SJCRH30 (cell line): ENCODE results near the gene KHDRBS2. TPM values are rescaled to one million over a fixed set of nuclear protein-coding genes. Genes with fewer than 3 reads are reported as not detected.

Experiments
- DNase-seq, 2 experiments: peaks; one replicate each; pipeline ENCODE4 v3.0.0-alpha.2; 2015 to 2020
- H3K27ac ChIP-seq: fragments of 250-450 bp; sonication (Bioruptor Pico); 2 replicates; pipeline ENCODE4 v1.5.1; 2020; ENCODE audit warnings: mild to moderate bottlenecking, moderate library complexity
- H3K27me3 ChIP-seq: fragments of 250-450 bp; sonication (Bioruptor Pico); 2 replicates; pipeline ENCODE4 v1.5.1; 2020; ENCODE audit warnings: mild to moderate bottlenecking, moderate library complexity
- H3K36me3 ChIP-seq: fragments of 250-450 bp; sonication (Bioruptor Pico); 2 replicates; pipeline ENCODE4 v1.5.1; 2020; ENCODE audit warnings: mild to moderate bottlenecking, moderate library complexity
- H3K4me1 ChIP-seq: fragments of 250-450 bp; sonication (Bioruptor Pico); 2 replicates; pipeline ENCODE4 v1.5.1; 2020; ENCODE audit warnings: mild to moderate bottlenecking, moderate library complexity
- H3K4me3 ChIP-seq: fragments of 250-450 bp; sonication (Bioruptor Pico); 2 replicates; pipeline ENCODE4 v1.5.1; 2020; ENCODE audit warnings: mild to moderate bottlenecking, moderate library complexity
- H3K9me3 ChIP-seq: fragments of 250-450 bp; sonication (Bioruptor Pico); replicated peaks from 2 replicates; pipeline ENCODE4 v1.5.1; 2020; ENCODE audit warnings: mild to moderate bottlenecking, moderate library complexity
- total RNA-seq: library from RNA; depleted of rRNA; stranded (reverse); fragments of >200 nt; shearing (Covaris generic); gene quantifications from 2 replicates; pipeline ENCODE4 v1.2.3, GENCODE V29; 2014

Gene KHDRBS2
- total RNA-seq, 1 experiment from 2014 or later, result not detected

- Histone ChIP-seq H3K36me3 (no peaks in the 10 kb centered on the region), H3K4me3 (no peak overlapping the region), H3K27me3 (no peaks in the 10 kb centered on the region), H3K27ac (no peak overlapping the region), H3K4me1 (no peaks in the 10 kb centered on the region), H3K9me3 (no peaks in the 10 kb centered on the region)
- DNase-seq, result no peak
Observed at GRCh38 chr6:62129127-62129526, 156.9 kb downstream of the KHDRBS2 start.

- H3K27me3 ChIP-seq, result no peaks in the 10 kb centered on the region
- no peak overlapping the region for H3K27ac ChIP-seq
- no peak for DNase-seq
- H3K4me3 ChIP-seq, result no peak overlapping the region
- no peaks in the 10 kb centered on the region for H3K9me3 ChIP-seq
- H3K4me1 ChIP-seq, result no peaks in the 10 kb centered on the region
- no peaks in the 10 kb centered on the region for H3K36me3 ChIP-seq
Observed at GRCh38 chr6:62119401-62119800, 166.6 kb downstream of the KHDRBS2 start.

- Histone ChIP-seq H3K4me3 (no peak overlapping the region), H3K4me1 (no peaks in the 10 kb centered on the region), H3K27ac (no peak overlapping the region), H3K27me3 (no peaks in the 10 kb centered on the region), H3K9me3 (no peaks in the 10 kb centered on the region), H3K36me3 (no peaks in the 10 kb centered on the region)
- no peak for DNase-seq
Observed at GRCh38 chr6:62103186-62103859, 182.7 kb downstream of the KHDRBS2 start.

- Histone ChIP-seq H3K27me3 (no peaks in the 10 kb centered on the region), H3K4me3 (no peak overlapping the region), H3K9me3 (no peaks in the 10 kb centered on the region), H3K4me1 (no peaks in the 10 kb centered on the region), H3K27ac (no peak overlapping the region), H3K36me3 (no peaks in the 10 kb centered on the region)
- DNase-seq, result no peak
Observed at GRCh38 chr6:62102387-62102786, 183.6 kb downstream of the KHDRBS2 start.

GRCh38 chr6:62090442-62091229, 195.4 kb downstream of the KHDRBS2 start:
- H3K27me3 ChIP-seq, result no peaks in the 10 kb centered on the region

GRCh38 chr6:62089781-62090180, 196.2 kb downstream of the KHDRBS2 start:
- no peak overlapping the region for H3K4me3 ChIP-seq
- no peaks in the 10 kb centered on the region for H3K9me3 ChIP-seq
- no peak overlapping the region for H3K27ac ChIP-seq
- no peaks in the 10 kb centered on the region for H3K36me3 ChIP-seq
- no peaks in the 10 kb centered on the region for H3K27me3 ChIP-seq
- no peak for DNase-seq
- H3K4me1 ChIP-seq, result no peaks in the 10 kb centered on the region

More at GRCh38 chr6:62090442-62091229, 195.4 kb downstream of the KHDRBS2 start:
- H3K4me3 ChIP-seq, result no peak overlapping the region
- DNase-seq, result no peak
- H3K9me3 ChIP-seq, result no peaks in the 10 kb centered on the region
- no peaks in the 10 kb centered on the region for H3K4me1 ChIP-seq
- H3K27ac ChIP-seq, result no peak overlapping the region
- no peaks in the 10 kb centered on the region for H3K36me3 ChIP-seq

- Histone ChIP-seq H3K27ac (no peak overlapping the region), H3K27me3 (no peaks in the 10 kb centered on the region)
- DNase-seq, result no peak
Observed at GRCh38 chr6:62086047-62086446, 200.0 kb downstream of the KHDRBS2 start.

GRCh38 chr6:62075869-62076268, 210.2 kb downstream of the KHDRBS2 start:
- no peaks in the 10 kb centered on the region for H3K9me3 ChIP-seq
- H3K27me3 ChIP-seq, result no peaks in the 10 kb centered on the region
- no peaks in the 10 kb centered on the region for H3K4me1 ChIP-seq
- DNase-seq, result no peak
- no peak overlapping the region for H3K27ac ChIP-seq
- no peak overlapping the region for H3K4me3 ChIP-seq
- H3K36me3 ChIP-seq, result no peaks in the 10 kb centered on the region

More at GRCh38 chr6:62086047-62086446, 200.0 kb downstream of the KHDRBS2 start:
- Histone ChIP-seq H3K4me1 (no peaks in the 10 kb centered on the region), H3K4me3 (no peak overlapping the region), H3K9me3 (no peaks in the 10 kb centered on the region), H3K36me3 (no peaks in the 10 kb centered on the region)

GRCh38 chr6:62059901-62060300, 226.1 kb downstream of the KHDRBS2 start:
- no peaks in the 10 kb centered on the region for H3K27me3 ChIP-seq
- H3K4me1 ChIP-seq, result no peaks in the 10 kb centered on the region
- no peaks in the 10 kb centered on the region for H3K36me3 ChIP-seq
- H3K27ac ChIP-seq, result no peak overlapping the region
- no peaks in the 10 kb centered on the region for H3K9me3 ChIP-seq
- no peak overlapping the region for H3K4me3 ChIP-seq
- DNase-seq, result no peak

- no peaks in the 10 kb centered on the region for H3K9me3 ChIP-seq
- H3K27ac ChIP-seq, result no peak overlapping the region
- no peak overlapping the region for H3K4me3 ChIP-seq
- H3K27me3 ChIP-seq, result no peaks in the 10 kb centered on the region
- no peak for DNase-seq
- no peaks in the 10 kb centered on the region for H3K4me1 ChIP-seq
- no peaks in the 10 kb centered on the region for H3K36me3 ChIP-seq
Observed at GRCh38 chr6:62057300-62057699, 228.7 kb downstream of the KHDRBS2 start.

- Histone ChIP-seq H3K36me3 (no peaks in the 10 kb centered on the region), H3K4me3 (no peak overlapping the region), H3K4me1 (no peaks in the 10 kb centered on the region), H3K27me3 (no peaks in the 10 kb centered on the region), H3K27ac (no peak overlapping the region), H3K9me3 (no peaks in the 10 kb centered on the region)
- no peak for DNase-seq
Observed at GRCh38 chr6:62045502-62045901, 240.5 kb downstream of the KHDRBS2 start.

- no peaks in the 10 kb centered on the region for H3K9me3 ChIP-seq
- H3K27ac ChIP-seq, result no peak overlapping the region
- no peak overlapping the region for H3K4me3 ChIP-seq
- H3K36me3 ChIP-seq, result no peaks in the 10 kb centered on the region
- H3K4me1 ChIP-seq, result no peaks in the 10 kb centered on the region
- no peak for DNase-seq
- H3K27me3 ChIP-seq, result no peaks in the 10 kb centered on the region
Observed at GRCh38 chr6:62043084-62043483, 242.9 kb downstream of the KHDRBS2 start.

GRCh38 chr6:62042429-62042828, 243.6 kb downstream of the KHDRBS2 start:
- no peak overlapping the region for H3K27ac ChIP-seq

GRCh38 chr6:62039605-62040004, 246.4 kb downstream of the KHDRBS2 start:
- DNase-seq, result no peak
- Histone ChIP-seq H3K4me1 (no peaks in the 10 kb centered on the region), H3K9me3 (no peaks in the 10 kb centered on the region), H3K27ac (no peak overlapping the region), H3K4me3 (no peak overlapping the region), H3K27me3 (no peaks in the 10 kb centered on the region), H3K36me3 (no peaks in the 10 kb centered on the region)

More at GRCh38 chr6:62042429-62042828, 243.6 kb downstream of the KHDRBS2 start:
- Histone ChIP-seq H3K27me3 (no peaks in the 10 kb centered on the region), H3K4me1 (no peaks in the 10 kb centered on the region), H3K9me3 (no peaks in the 10 kb centered on the region), H3K36me3 (no peaks in the 10 kb centered on the region), H3K4me3 (no peak overlapping the region)
- no peak for DNase-seq

GRCh38 chr6:62037445-62037844, 248.6 kb downstream of the KHDRBS2 start:
- no peak overlapping the region for H3K4me3 ChIP-seq
- no peak overlapping the region for H3K27ac ChIP-seq
- H3K27me3 ChIP-seq, result no peaks in the 10 kb centered on the region
- H3K36me3 ChIP-seq, result no peaks in the 10 kb centered on the region
- no peak for DNase-seq
- no peaks in the 10 kb centered on the region for H3K9me3 ChIP-seq
- no peaks in the 10 kb centered on the region for H3K4me1 ChIP-seq
